GM12891 (cell line): Measurements from ENCODE around the gene SCAPER.
"Not testable (repeated sequence)": the region's sequence is repeated elsewhere in the genome, so short reads cannot be mapped to it uniquely, and the experiment has no call there.

ENCODE experiments used
- DNase-seq: peaks from one replicate; pipeline ENCODE4 v3.0.0; 2011; ENCODE audit warnings: low spot score; ENCODE audit not compliant: insufficient read length
- FAIRE-seq: peaks from 2 replicates; lab custom pipeline; 2011; peaks lifted over from hg19 to GRCh38; lab: Jason Lieb, UNC
- PAX5 ChIP-seq: IDR thresholded peaks from 2 replicates; pipeline ENCODE4 v1.6.1; 2011; ENCODE audit warnings: low read length, moderate library complexity, mild to moderate bottlenecking; ENCODE audit not compliant: insufficient read depth, severe bottlenecking
- POLR2A ChIP-seq: IDR thresholded peaks from 2 replicates; pipeline ENCODE4 v1.6.1; 2011; ENCODE audit warnings: low read depth, low read length, control low read depth
- POLR2AphosphoS5 ChIP-seq: IDR thresholded peaks from 2 replicates; pipeline ENCODE4 v1.6.1; 2011; ENCODE audit warnings: low read depth, low read length, control low read depth
- POU2F2 ChIP-seq: IDR thresholded peaks from 2 replicates; pipeline ENCODE4 v1.6.1; 2011; ENCODE audit warnings: low read depth, mild to moderate bottlenecking, control low read depth, low read length, moderate library complexity
- SPI1 ChIP-seq: IDR thresholded peaks from 2 replicates; pipeline ENCODE4 v1.6.1; 2011; ENCODE audit warnings: low read depth, low read length, control low read depth
- TAF1 ChIP-seq: IDR thresholded peaks from 2 replicates; pipeline ENCODE4 v1.6.1; 2011; ENCODE audit warnings: low read depth, low read length, control low read depth

The SCAPER gene

DNA sequence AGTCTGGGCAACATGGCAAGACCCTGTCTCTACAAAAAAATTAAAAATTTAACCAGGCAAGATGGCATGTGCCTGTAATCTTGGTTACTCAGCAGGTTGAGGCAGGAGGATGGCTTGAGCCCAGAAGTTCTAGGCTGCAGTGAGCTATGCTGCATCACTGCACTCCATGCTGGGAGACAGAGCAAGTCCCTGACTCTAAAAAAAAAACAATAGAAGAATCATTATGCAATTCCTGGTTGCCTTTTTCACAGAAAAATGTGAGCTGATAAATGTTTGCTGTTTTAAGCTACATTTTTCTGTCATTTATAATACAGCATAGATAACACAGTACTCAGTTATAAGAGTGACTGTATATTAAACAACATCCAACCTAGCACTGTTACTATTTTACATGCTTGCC is 148.8 kb downstream of the SCAPER start:
- no peak for TF ChIP-seq PAX5
- TF ChIP-seq POLR2A: no peak
- no peak for TF ChIP-seq TAF1
- no peak for TF ChIP-seq POLR2AphosphoS5
- TF ChIP-seq SPI1: no peak
- no peak for TF ChIP-seq POU2F2
- no peak for FAIRE-seq
- DNase-seq: no peak

DNA sequence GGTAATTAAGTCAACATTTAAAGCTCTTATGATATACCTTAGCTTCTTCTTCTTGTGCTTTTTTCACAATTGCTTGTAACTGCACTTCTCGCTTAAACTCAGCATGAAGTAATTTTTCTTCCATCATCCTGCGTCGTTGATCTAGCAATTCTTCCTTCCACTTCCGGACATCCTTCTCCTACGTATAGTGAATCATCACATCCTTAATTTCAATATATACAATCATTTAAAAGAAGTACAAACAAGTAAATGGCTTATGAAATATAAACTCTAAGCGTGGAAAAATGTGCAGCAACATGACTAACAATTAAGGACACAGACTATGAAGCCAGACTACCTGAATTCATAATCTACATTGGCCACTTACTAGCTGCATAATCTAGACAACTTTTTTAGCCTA is 151.4 kb downstream of the SCAPER start:
- DNase-seq: no peak
- no peak for FAIRE-seq
- no peak for TF ChIP-seq POLR2AphosphoS5
- TF ChIP-seq POLR2A: no peak
- TF ChIP-seq POU2F2: no peak

DNA sequence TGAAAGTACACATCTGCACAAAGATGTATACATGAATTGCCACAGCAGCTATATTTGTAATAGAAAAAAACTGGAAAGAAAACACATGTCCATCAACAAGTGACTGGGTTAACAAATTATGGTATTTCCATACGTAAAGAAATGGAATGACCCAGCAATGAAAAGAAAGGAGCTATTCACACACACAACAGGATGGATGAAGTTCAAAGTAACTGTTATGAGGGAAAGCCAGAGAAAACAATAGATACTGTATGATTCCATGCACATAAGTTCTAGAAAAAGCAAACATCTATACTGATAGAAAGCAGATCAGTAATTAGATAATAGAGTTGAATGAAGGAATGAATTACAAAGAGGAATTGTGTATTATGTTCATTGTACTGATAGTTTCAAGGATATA is 152.0 kb downstream of the SCAPER start:
- TF ChIP-seq POLR2A: no peak
- TF ChIP-seq SPI1: no peak
- no peak for TF ChIP-seq PAX5
- no peak for TF ChIP-seq POU2F2
- FAIRE-seq (no peak), DNase-seq (no peak)

DNA sequence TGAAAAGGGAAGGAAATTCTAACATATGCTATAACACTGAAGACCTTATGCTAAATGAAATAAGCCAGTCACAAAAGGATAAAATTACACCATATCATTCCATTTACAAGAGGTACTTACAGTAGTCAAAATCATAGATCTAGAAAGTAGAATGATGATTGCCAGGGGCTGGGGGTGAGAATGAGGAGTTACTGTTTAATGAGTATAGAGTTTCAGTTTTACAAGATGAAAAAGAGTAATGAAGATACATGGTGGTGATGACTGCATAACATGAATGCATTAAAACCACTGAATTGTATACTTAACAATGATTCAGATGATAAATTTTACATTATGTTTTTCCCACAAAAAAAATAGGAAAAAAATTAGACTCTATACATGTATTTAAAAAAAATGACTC is 152.6 kb downstream of the SCAPER start:
- TF ChIP-seq POU2F2: no peak
- no peak for TF ChIP-seq TAF1
- TF ChIP-seq POLR2A: no peak
- TF ChIP-seq SPI1: no peak
- no peak for TF ChIP-seq PAX5
- no peak for TF ChIP-seq POLR2AphosphoS5
- FAIRE-seq: peak; percentile 13

DNA sequence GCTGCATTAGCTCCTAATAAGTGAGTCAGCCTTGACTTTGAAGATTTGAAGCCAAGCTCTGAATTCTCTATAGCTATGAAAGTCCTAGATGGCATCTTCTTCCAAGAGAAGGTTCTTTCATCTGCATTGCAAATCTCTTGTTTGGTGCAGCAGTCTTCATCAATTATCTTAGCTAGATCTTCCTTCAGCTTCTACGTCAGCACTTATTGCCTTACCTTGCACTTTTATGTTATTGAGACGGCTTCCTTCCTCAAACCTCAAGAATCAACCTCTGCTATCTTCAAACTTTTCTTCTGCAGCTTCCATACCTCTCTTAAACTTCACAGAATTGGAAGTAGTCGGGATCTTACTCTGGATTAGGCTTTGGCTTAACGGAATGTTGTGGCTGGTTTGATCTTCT is 167.6 kb downstream of the SCAPER start:
- FAIRE-seq: no peak
- no peak for TF ChIP-seq TAF1
- TF ChIP-seq POU2F2: no peak
- TF ChIP-seq SPI1: no peak
- TF ChIP-seq PAX5: no peak
- TF ChIP-seq POLR2AphosphoS5: no peak
- no peak for TF ChIP-seq POLR2A
- no peak for DNase-seq

More for the DNA sequence above, 152.6 kb downstream of the SCAPER start:
- DNase-seq: no peak

DNA sequence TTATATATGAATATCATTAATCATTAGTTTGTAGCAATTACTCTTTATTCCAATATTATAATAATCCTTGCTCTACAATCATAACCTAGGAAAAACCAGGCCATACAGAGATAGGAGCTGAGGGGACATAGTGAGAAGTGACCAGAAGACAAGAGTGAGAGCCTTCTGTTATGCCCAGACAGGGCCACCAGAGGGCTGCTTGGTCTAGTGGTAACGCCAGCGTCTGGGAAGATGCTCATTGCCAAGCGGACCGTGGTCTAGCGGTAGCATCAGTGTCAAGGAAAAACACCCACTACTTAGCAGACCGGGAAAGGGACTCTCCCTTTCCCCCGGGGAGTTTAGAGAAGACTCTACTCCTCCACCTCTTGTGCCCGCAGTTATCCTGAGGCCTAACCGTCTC is 172.8 kb downstream of the SCAPER start:
- FAIRE-seq, DNase-seq: not testable (repeated sequence)

DNA sequence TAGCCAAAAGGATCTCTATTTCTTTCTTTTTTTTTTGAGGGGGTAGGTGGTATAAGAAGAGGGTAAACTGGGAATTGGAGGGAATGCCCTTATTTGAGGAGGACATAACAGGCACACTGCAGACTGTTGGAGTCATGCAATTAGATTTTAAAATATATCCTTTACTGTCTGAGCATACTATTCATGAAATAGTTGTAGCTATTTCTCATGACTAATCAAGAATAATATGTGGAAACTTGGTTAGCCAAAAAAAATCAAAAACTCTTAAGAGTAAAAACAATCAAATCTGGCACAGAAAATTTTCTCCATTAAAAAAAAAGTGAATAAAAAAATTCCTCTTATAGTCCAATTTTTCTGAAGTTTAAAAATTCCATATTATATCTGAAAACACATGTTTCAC is 174.9 kb downstream of the SCAPER start:
- no peak for TF ChIP-seq PAX5
- TF ChIP-seq POLR2AphosphoS5: no peak
- TF ChIP-seq POLR2A: no peak
- TF ChIP-seq SPI1: no peak
- TF ChIP-seq TAF1: no peak
- TF ChIP-seq POU2F2: no peak
- DNase-seq (no peak), FAIRE-seq (no peak)

DNA sequence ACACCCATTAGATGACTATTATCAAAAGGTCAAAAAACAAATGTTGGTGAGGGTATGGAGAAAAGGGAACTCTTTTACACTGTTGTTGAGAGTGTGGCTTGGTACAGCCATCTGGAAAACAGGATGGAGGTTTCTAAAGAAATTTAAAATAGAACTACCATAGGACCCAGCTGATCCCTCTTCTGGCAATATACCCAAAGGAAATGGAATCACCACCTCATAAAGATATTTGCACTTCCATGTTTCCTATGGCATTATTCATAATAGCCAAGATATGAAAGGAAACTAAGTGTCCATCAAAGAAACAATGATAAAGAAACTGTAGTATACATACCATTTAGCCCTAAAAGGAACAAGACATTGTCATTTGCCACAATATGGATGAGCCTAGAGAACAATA is 186.3 kb downstream of the SCAPER start:
- DNase-seq (no peak), FAIRE-seq (no peak)
- TF ChIP-seq POU2F2 (no peak), TAF1 (no peak), PAX5 (no peak), POLR2A (no peak), POLR2AphosphoS5 (no peak), SPI1 (no peak)

DNA sequence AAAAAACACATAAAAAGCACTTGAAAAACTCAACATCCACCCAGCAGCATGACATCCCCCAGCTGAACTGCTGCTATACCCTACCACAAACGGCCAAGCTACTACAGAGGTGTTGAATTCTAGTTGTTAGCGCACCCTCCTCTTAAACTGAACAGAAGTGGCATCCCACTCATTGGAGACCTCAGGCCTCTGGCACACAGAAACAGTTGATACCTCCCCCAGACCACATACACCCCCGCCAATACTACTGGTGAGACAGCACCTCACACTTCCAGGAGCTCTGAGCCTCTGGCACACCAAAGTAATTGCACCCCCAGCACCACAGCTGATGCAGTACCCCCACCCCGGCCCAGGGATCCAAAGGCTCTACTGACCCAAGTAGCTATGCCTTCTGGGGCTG is 190.2 kb downstream of the SCAPER start:
- TF ChIP-seq POLR2AphosphoS5: no peak
- TF ChIP-seq POU2F2: no peak
- TF ChIP-seq TAF1: no peak
- no peak for TF ChIP-seq SPI1
- no peak for DNase-seq
- no peak for FAIRE-seq

DNA sequence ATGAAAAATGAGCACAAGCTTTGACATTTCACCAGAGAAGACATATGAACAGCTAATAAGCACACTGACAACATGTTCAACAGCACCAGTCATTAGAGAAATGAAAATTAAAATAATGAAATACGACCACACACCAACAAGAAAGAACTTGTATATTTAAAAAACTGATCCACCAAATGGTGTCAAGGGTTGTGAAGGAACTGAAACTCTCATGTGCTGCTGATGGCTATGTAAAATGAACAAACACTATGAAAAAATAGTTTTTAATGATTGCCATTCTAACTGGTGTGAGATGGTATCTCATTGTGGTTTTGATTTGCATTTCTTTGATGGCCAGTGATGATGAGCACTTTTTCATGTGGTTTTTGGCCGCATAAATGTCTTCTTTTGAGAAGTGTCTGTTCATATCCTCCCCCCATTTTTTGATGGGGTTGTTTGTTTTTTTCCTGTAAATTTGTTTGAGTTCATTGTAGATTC is 193.8 kb downstream of the SCAPER start:
- TF ChIP-seq SPI1 (peak; percentile 88), POU2F2 (peak; percentile 60), PAX5 (no peak)
- DNase-seq: no peak
- FAIRE-seq: no peak

DNA sequence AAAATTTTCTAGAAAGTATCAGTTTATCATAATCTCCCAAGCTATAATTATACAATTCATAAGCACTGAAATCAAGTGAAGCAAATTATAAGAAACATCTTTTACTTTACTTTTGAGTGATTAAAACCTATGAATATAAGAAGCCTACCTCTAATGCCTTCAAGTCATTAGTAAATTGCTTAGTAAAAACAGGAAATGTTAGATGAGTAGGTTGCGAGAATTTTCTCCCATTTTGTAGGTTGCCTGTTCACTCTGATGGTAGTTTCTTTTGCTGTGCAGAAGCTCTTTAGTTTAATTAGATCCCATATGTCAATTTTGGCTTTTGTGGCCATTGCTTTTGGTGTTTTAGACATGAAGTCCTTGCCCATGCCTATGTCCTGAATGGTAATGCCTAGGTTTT is 201.1 kb downstream of the SCAPER start:
- DNase-seq, FAIRE-seq: not testable (repeated sequence)
